ENCODE measurements around the gene ERICH2. TPM values are rescaled to one million over a fixed set of nuclear protein-coding genes. Genes with fewer than 3 reads are reported as not detected.

Gene ERICH2
- total and polyA plus RNA-seq, 2 experiments from 2014 or later, result 3.5 TPM; not detected in 1

DNA sequence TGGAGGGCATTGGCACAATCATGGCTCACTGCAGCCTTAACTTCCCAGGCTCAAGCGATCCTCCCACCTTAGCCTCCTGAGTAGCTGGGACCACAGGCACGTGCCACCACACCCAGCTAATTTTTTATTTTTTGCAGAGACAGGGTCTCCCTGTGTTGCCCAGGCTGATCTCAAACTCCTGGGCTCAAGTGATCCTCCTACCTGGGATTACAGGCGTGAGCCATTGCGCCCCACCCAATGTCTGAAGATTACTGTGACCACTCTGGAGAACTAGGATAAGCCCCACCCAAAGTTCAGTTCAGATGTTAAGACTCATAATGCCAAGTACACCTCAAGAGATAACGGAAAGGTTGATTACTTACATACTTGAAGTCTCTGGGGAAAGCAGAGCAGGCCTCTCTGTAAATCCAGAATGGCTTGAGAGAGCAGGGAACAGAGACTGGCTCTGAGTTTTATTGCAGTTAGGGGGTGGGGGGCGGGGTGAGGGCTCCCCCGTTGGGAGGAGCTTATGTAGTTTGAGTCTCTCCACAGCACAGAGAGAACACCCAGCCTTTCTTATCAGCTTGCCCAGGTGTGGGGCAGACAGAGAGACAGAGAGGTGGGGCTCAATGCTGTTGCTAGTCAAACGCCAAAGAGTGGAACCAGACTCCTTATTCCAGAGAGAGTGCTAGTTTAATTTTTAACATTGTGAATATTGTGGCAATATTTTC is 26.5 kb upstream of the ERICH2 start (continued):
- TF ChIP-seq ZNF462 (CRISPR knock-in tag; IDR thresholded peaks at IDR 0.05) (no peak), EZH2 (IDR thresholded peaks at IDR 0.05; ENCODE audit: low read depth, unreplicated experiment) (no peak)

GRCh38 chr2:170744248-170745002 is 25.8 kb upstream of the ERICH2 start:
- Mint-ChIP-seq H3K9me3 (no peaks in the 10 kb centered on the region), H3K4me3 (no peak overlapping the region), H3K27me3 (ENCODE audit: insufficient read depth, low read depth, poor library complexity) (peaks cover 4% of the 10 kb centered on the region), H3K4me1 (peaks cover 12% of the 10 kb centered on the region), H3K27ac (no peak overlapping the region), H3K36me3 (ENCODE audit: low read depth) (no peaks in the 10 kb centered on the region)
- no peaks in the 10 kb centered on the region for H3K79me2 ChIP-seq (replicated peaks; ENCODE audit: insufficient read depth)
- H3F3A ChIP-seq (replicated peaks; ENCODE audit: low read depth), result no peaks in the 10 kb centered on the region
- H4K20me1 ChIP-seq (replicated peaks; ENCODE audit: insufficient read depth), result no peaks in the 10 kb centered on the region
- H3K36me3 ChIP-seq (ENCODE audit: insufficient read depth), result no peaks in the 10 kb centered on the region
- H3K27ac ChIP-seq (ENCODE audit: low read depth), result no peak overlapping the region
- no peak overlapping the region for H3K4me3 ChIP-seq
- H3K4me1 ChIP-seq (ENCODE audit: insufficient read depth), result peaks cover 5% of the 10 kb centered on the region; the same call in 1 of the 2 replicates
- TF ChIP-seq ETS1 (IDR thresholded peaks at IDR 0.05) (no peak), EZH2phosphoT487 (IDR thresholded peaks at IDR 0.05; ENCODE audit: unreplicated experiment) (no peak), EZH2 (IDR thresholded peaks at IDR 0.05; ENCODE audit: low read depth, unreplicated experiment) (no peak), CREB1 (CRISPR knock-in tag; IDR thresholded peaks at IDR 0.05; ENCODE audit: low read depth) (no peak), POLR2AphosphoS5 (IDR thresholded peaks at IDR 0.05; ENCODE audit: low read depth) (no peak), STAT1 (IDR thresholded peaks at IDR 0.05; ENCODE audit: unreplicated experiment) (no peak), JUNB (IDR thresholded peaks at IDR 0.05; ENCODE audit: unreplicated experiment) (no peak), REST (IDR thresholded peaks at IDR 0.05; ENCODE audit: unreplicated experiment) (no peak), ZNF331 (CRISPR knock-in tag; IDR thresholded peaks at IDR 0.05; ENCODE audit: low read depth) (no peak)
- no peak for ATAC-seq
- H2AFZ ChIP-seq, result peak overlapping the region; percentile 56; the same call in 1 of the 2 replicates
- H3K9me2 ChIP-seq (ENCODE audit: insufficient read depth), result peaks cover 6% of the 10 kb centered on the region
- no peak for DNase-seq (ENCODE audit: low spot score)
- no peaks in the 10 kb centered on the region for H3K27me3 ChIP-seq (ENCODE audit: insufficient read depth)
- H3K4me2 ChIP-seq, result no peak overlapping the region
